GM21825 (cell line): ENCODE measurements around the gene CNTN2.

Experiments used
- ATAC-seq: cut with Tn5 transposase; IDR thresholded peaks from one replicate; pipeline ENCODE4 v1.9.1; 2021; ENCODE audit warnings: mild to moderate bottlenecking, moderate library complexity; ENCODE audit not compliant: unreplicated experiment

CNTN2 gene

GRCh38 chr1:205042911-205043806 is at the start of gene CNTN2:
Gene CNTN2, plus strand, starts transcription at chr1:205043212. Its CDS starts 9,974 bp downstream, at chr1:205053186.
- no peak for ATAC-seq

GRCh38 chr1:204994086-204994862 is 48.7 kb upstream of the CNTN2 start:
- ATAC-seq: no peak

DNA sequence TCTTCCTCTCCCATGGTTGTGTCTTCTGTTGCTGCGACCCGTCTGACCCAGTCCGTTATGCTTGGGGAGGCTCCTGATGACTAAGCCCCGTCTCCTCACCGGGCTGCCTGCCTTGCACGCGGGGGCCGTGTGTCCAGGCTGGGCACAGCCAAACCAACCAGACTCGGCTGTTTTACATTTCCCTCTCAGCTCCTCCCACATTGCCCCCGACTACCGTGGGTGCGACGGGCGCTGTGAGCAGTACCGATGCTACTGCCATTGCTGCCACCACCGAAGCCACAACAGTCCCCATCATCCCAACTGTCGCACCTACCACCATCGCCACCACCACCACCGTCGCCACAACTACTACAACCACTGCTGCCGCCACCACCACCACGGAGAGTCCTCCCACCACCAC is 46.0 kb upstream of the CNTN2 start:
- no peak for ATAC-seq

DNA sequence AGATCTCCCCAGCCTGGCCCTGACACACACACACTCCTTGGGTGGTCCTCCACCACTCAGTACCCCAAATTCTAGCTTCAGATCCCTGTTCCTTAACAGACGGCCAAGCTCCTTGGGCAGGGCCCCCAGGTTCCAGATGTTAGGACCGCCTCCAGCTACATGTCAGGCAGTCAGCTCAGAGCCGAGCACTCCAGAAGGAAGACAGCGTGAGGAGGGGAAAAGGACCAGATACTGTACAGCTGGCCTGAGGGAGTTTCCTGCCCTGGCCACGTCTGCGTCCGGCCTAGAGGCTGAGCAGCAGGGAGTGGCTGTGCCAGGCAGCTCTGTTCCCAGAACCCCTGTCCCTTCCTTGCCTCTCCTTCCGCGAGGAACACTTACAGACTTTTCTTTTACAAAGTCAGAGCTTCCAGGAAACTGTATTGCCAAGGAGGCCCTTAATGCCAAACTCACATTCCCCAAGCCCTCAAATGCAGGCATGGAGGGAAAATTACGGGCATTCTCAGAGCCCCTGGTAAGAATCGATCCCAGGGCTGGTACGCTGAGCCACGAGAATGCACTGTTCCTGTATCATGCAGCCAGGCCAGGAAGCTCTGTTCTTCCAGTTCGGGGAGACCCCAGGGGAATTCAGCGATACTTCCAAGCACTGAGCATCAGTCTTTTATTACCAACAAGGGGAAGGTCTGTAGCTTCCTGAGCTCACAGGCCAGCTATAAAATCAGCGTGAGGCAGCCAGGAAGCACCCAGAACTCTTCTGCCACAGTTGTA is 45.2 kb upstream of the CNTN2 start:
- no peak for ATAC-seq

DNA sequence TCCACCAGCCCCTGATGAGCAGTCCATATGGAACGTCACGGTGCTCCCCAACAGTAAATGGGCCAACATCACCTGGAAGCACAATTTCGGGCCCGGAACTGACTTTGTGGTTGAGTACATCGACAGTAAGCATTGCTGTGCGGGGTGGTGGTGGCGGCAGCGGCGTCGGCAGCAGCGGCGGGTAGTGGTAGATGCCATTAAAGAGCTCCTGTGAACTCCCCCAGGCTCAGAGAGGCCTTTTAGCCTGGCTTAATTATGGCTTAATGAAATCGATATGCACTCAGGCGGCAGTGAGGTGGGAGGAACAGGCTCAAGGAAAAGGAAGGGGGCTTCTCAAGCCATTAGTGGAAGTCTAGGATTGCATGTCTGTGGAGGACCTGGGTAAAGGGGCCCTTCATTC is 41.9 kb upstream of the CNTN2 start:
- no peak for ATAC-seq

DNA sequence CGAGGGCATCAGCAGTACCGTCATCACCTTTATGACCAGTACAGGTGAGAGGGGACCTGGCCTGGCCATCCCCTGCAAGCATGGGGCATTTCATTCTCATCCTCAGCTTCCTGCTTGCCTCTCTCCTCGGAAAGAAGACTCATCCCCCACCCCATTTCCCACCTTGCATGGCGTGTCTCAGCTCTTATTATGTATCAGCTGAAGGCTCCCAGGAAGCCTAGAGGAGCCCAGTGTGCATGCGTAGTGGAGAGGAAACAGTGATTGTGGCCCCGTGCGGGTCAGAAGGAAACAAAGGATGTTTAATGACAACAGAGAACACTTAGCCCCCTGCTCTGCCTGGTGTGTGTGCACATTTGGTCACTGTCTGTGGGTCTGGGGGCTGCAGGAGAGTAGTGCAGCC is 40.3 kb upstream of the CNTN2 start:
- ATAC-seq: no peak

- ATAC-seq: no peak
These were observed 39.5 kb upstream of the CNTN2 start for GRCh38 chr1:205003358-205004131.

DNA sequence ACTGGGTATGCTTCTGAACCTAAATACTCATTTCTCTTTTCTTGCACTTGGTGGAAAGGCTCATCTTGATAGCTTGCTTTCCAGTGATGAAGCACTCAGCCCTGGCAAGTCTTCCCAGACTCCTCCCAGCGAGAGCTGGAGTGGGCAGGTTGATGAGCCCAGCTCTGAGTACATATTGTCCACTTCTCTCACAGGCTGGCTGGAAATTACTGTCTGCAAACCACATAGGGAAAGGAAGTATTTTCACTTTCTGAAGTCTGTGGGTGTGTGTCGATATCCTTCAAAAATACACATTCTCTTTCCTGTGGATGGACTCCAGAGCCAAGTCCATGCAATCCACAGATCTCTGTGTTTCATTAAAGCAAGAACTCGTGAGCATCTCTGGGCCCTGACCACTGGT is 38.7 kb upstream of the CNTN2 start:
- no peak for ATAC-seq

DNA sequence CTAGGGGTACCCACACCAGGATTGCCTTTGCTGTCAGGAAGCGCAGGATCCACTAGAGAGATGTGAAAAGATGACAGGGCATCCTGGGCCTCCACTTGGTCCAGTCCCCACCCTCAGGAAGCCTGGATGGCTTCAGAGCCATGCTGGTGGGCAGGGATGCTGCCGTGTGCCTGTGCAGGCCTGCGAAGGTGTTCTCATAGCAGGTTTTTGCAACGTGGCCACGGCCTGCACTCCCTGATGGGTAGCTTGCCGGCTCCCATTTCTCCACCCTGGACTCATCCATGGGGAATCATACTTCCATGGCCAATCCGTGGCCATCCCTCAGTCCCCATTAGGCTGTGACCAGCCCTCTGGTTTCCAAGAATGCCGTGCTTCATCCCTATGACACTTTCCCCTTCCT is 34.1 kb upstream of the CNTN2 start:
- ATAC-seq: no peak

GRCh38 chr1:205009670-205010069 is 33.3 kb upstream of the CNTN2 start:
- ATAC-seq: no peak

DNA sequence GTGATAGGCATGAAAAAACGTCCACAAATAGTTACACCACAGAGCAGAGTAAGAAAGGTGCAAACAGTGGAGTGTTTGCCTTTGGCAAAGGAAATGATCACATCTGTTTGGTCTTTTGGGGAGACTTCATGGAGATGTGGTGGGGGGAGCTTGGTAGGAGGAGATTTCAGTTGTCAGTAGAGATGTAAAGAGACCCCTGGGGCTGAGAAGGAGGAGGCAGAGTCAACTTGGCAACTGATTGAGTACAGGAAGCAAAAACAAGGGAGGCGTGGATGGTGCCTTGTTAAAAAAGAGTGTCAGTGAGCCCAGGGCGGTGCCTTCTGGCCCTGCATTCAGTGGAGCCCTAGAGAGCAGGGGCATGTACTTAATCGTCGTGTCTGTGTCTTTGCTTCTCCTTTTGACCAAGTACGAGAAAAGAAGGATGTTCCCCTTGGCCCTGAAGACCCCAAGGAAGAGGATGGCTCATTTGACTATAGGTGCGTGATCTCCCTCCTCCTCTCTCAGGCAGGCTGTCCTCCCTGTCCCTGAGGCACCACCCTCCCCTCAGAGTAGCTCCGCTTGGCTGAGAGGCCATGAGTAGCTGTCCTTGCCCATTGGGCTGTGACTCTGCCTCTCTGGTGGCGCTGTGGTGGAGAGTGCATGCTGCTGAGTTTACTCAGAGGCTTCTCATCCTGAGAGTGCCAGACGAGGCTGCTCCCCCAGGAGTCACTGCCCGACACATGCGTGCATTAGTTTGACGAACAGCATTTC is 30.4 kb upstream of the CNTN2 start:
- no peak for ATAC-seq

DNA sequence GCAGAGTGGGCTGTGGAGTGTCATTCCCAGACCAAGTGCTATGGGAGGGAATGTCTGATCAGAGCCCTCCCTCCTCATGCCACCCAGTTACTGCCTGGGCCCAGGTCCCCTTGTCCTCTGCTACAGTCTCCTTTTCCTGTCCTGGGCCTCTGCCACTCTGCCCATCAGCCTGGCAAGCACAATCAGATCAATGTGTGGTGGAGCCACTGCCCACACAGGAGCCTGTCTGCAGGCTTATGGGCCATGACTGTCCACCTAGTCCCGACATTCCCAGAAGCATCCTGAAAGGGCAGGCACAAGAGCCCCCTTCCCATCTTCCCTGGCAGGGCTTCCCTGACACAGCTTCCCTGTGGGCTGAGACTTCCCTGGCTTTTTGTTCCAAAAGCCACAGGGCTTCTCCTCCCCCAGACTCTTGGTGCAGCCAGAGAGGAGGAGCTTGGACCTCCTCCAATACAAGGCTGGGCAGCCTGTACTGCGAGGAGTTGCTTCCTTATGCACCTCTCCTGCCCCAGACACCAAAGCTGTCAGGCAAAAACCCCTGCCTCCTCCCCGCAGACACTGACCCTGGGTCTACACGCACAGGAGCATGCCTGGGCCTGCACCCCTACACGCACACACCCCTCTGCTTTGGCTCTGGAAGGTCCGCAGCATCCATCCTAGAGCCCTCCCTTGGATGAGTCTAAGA is 29.2 kb upstream of the CNTN2 start:
- no peak for ATAC-seq

DNA sequence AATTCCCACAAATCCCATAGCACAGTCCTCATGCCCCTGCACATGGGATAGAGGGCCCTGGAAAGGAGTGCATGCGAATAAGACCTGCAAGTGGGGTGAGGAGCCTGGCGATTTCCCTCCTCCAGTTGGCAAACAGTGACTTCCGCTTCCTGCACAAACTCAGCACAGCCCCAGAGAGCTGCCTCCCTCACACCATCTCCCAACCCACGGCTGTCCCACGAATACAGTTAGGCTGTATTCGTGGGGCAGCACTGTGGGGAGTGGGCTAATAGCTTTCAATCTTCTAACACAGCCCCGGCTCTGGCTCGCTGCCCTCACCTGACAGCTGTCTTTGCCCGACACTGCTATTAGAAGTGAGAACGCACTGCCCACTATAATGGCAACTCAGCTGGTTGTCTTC is 28.2 kb upstream of the CNTN2 start:
- no peak for ATAC-seq

DNA sequence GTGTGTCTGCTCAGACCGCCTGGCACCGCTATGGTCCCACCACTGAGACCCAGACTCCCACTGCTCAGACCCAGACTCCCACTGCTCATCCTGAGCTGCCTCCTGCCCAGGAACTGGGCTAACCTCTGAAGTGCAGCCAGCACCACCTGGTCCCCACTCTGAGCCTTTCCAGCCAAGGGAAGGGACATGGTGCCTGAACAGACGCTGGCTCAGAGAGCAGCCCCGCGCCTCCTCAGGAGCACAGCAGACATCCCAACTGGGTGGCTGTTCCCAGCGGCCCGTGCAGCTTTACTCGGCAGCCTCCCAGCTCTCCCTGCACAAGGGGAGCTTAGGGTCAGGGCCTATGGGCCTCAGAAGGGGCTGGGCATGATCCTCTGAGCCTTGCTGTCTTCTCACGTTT is 27.8 kb upstream of the CNTN2 start:
- no peak for ATAC-seq

DNA sequence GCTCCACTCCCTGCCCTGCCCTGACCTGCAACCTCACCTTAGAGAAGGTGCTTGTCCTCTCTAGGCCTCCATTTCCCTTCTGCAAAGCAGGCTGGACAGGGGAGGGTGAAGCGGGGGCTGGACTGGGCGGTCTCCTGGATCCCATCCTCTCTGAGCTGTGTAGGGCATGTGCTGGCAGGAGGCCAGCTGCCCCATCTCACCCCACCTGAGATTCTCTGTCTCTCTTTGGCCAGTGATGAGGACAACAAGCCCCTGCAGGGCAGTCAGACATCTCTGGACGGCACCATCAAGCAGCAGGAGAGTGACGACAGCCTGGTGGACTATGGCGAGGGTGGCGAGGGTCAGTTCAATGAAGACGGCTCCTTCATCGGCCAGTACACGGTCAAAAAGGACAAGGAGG is 26.9 kb upstream of the CNTN2 start:
- no peak for ATAC-seq

DNA sequence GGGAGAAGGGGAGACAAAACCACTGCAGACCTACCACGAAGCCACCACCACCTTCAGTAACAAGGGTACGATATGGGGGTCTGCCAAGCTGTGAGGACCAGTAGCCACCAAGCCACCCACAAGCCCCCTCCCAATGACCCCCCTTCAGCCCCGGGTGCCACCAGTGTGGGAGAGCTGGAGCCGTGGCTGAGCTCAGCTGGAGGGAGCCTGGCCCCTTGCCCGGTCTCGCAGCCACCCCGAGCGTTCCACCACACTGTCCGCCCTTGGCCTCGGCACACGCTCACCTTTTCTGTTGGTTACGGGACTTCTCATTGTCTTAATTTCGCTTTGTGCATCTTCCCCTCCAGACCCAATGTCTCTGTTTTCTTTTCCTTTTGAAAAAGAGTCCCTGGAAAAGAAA is 26.4 kb upstream of the CNTN2 start:
- no peak for ATAC-seq

- ATAC-seq: no peak
These were observed 26.0 kb upstream of the CNTN2 start for GRCh38 chr1:205017001-205017400.

- ATAC-seq: no peak
These were observed 25.2 kb upstream of the CNTN2 start for GRCh38 chr1:205017766-205018165.

DNA sequence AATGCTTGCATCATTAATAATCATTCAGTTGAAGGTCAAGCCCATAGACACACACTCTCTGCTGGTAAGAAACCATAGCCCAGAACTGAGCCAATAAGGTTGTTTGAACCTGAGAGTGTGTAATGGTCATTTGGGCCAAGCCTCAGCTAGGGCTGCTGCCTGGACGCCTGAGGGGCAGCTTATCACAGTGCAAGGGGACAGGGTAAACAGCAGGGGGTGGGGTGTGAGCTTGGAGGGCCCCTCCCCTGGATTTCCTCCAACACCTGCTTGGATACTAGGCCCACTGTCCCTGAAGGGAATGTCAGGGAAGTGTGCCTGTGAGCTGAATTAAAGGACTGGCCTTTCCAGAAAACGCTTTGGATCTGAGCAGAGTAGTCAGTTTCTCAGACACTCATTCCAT is 24.6 kb upstream of the CNTN2 start:
- no peak for ATAC-seq
